Activated CD4-positive, alpha-beta T cell treated with anti-CD3 and anti-CD28 coated beads, Interleukin-2, amount 50 U/mL, for 48 hours (primary cell): Measurements from ENCODE around the gene CALHM3.
A peak's percentile ranks its signal among the peaks of the same experiment; 100 is the strongest.
"Not testable (repeated sequence)": the region's sequence is repeated elsewhere in the genome, so short reads cannot be mapped to it uniquely, and the experiment has no call there.

Experiments used
- DNase-seq, 2 experiments: peaks; one replicate each; pipeline ENCODE4 v3.0.0-alpha.2; 2020

The CALHM3 gene

GRCh38 chr10:103479135-103479534 is at the start of gene CALHM3:
Gene CALHM3, minus strand, starts transcription at chr10:103479240. Its CDS starts 208 bp downstream, at chr10:103479032.
- no peak for DNase-seq

- no peak for DNase-seq
Measured at GRCh38 chr10:103528549-103528948, 49.5 kb upstream of the CALHM3 start.

GRCh38 chr10:103527476-103527875 is 48.4 kb upstream of the CALHM3 start:
- not testable (repeated sequence) for DNase-seq

- no peak for DNase-seq
Measured at GRCh38 chr10:103525901-103526300, 46.9 kb upstream of the CALHM3 start.

GRCh38 chr10:103523683-103524082 is 44.6 kb upstream of the CALHM3 start:
- no peak for DNase-seq

GRCh38 chr10:103522006-103522405 is 43.0 kb upstream of the CALHM3 start:
- DNase-seq = not testable (repeated sequence)

- no peak for DNase-seq
Measured at GRCh38 chr10:103519798-103520197, 40.8 kb upstream of the CALHM3 start.

- DNase-seq = no peak
Measured at GRCh38 chr10:103517234-103518085, 38.4 kb upstream of the CALHM3 start.

- DNase-seq = no peak
Measured at GRCh38 chr10:103514244-103514643, 35.2 kb upstream of the CALHM3 start.

- no peak for DNase-seq
Measured at GRCh38 chr10:103513380-103514060, 34.5 kb upstream of the CALHM3 start.

- DNase-seq = no peak
Measured at GRCh38 chr10:103512591-103513379, 33.7 kb upstream of the CALHM3 start.

- no peak for DNase-seq
Measured at GRCh38 chr10:103512166-103512565, 33.1 kb upstream of the CALHM3 start.

- DNase-seq = no peak
Measured at GRCh38 chr10:103510791-103511752, 32.0 kb upstream of the CALHM3 start.

GRCh38 chr10:103510046-103510685 is 31.1 kb upstream of the CALHM3 start:
- no peak for DNase-seq

- DNase-seq = no peak
Measured at GRCh38 chr10:103507235-103508191, 28.5 kb upstream of the CALHM3 start.

- no peak for DNase-seq
Measured at GRCh38 chr10:103506061-103506460, 27.0 kb upstream of the CALHM3 start.

GRCh38 chr10:103504181-103504783 is 25.2 kb upstream of the CALHM3 start:
- DNase-seq = peak; percentile 45 to 53

- not testable (repeated sequence) for DNase-seq
Measured at GRCh38 chr10:103503777-103504176, 24.7 kb upstream of the CALHM3 start.

- no peak for DNase-seq
Measured at GRCh38 chr10:103502849-103503660, 24.0 kb upstream of the CALHM3 start.
